Measurements from ENCODE around the gene TUNAR.

DNA sequence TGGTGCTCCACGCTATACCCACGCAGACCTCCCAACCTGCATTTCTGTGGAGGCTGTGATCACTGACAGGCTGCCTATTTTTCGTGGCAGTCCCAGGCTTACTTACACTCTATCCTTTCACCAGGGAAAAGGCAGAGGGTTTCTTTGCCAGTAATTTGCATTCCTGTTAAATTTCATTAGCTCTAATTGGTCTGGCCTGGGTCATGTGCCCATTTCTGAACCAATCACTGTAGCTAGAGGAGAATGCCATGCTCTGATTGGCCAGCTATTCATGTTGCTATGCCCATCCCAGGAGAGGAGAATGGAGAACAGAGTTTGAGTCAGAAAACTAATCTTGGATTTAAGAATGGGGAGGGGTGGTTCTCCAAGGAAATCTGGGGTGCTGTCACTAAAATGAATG lies 43.2 kb upstream of the TUNAR start:
- TF ChIP-seq POU6F1 (CRISPR knock-in tag; IDR thresholded peaks at IDR 0.05; ENCODE audit: borderline replicate concordance, low read depth) (no peak), RARB (CRISPR knock-in tag; IDR thresholded peaks at IDR 0.05) (no peak), ZNF70 (CRISPR knock-in tag; IDR thresholded peaks at IDR 0.05) (no peak)
- TF ChIP-seq, protein P1, sequence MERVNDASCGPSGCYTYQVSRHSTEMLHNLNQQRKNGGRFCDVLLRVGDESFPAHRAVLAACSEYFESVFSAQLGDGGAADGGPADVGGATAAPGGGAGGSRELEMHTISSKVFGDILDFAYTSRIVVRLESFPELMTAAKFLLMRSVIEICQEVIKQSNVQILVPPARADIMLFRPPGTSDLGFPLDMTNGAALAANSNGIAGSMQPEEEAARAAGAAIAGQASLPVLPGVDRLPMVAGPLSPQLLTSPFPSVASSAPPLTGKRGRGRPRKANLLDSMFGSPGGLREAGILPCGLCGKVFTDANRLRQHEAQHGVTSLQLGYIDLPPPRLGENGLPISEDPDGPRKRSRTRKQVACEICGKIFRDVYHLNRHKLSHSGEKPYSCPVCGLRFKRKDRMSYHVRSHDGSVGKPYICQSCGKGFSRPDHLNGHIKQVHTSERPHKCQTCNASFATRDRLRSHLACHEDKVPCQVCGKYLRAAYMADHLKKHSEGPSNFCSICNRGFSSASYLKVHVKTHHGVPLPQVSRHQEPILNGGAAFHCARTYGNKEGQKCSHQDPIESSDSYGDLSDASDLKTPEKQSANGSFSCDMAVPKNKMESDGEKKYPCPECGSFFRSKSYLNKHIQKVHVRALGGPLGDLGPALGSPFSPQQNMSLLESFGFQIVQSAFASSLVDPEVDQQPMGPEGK (CRISPR knock-in tag; IDR thresholded peaks at IDR 0.05; ENCODE audit: borderline replicate concordance): no peak
